SU-DHL-6 (cell line): ENCODE measurements around the gene CAMK4.

Source experiments
- CTCF ChIP-seq: fragments of 200-600 bp; sonication (generic); IDR thresholded peaks from one replicate; pipeline ENCODE4 v1.5.1; 2017; ENCODE audit warnings: antibody characterized with exemption, mild to moderate bottlenecking, low read length, moderate library complexity; ENCODE audit not compliant: insufficient read depth, poor library complexity, severe bottlenecking
- EZH2phosphoT487 ChIP-seq: fragments of 200-600 bp; sonication (generic), shearing (Covaris generic); conservative IDR thresholded peaks from 2 replicates; pipeline ENCODE4 v1.6.1; 2018; ENCODE audit warnings: mild to moderate bottlenecking, antibody characterized with exemption, low read length, moderate library complexity, mixed read lengths

- TF ChIP-seq CTCF (no peak), EZH2phosphoT487 (no peak)
Measured at GRCh38 chr5:111505096-111505495, 280.9 kb downstream of the CAMK4 start.
